ENCODE measurements around the gene HCN3.
"Not testable (repeated sequence)": the region's sequence is repeated elsewhere in the genome, so short reads cannot be mapped to it uniquely, and the experiment has no call there.

HCN3 gene

GRCh38 chr1:155318082-155318481 is 40.8 kb downstream of the HCN3 start:
- no peak for DNase-seq

GRCh38 chr1:155319536-155319935 is 42.3 kb downstream of the HCN3 start:
- no peak for DNase-seq

GRCh38 chr1:155320252-155320651 is 43.0 kb downstream of the HCN3 start:
- no peak for DNase-seq

GRCh38 chr1:155320661-155321617 is 43.7 kb downstream of the HCN3 start, which contains the start of gene RUSC1:
Gene RUSC1 (plus strand): TSS chr1:155320894. CDS start chr1:155321774, 880 bp downstream.
- peak; percentile 74 for DNase-seq

GRCh38 chr1:155321639-155322503 is 44.6 kb downstream of the HCN3 start:
- no peak for DNase-seq

GRCh38 chr1:155322571-155322952 is 45.3 kb downstream of the HCN3 start:
- no peak for DNase-seq

- DNase-seq, result peak; percentile 85
Observed at GRCh38 chr1:155322953-155323728, 45.9 kb downstream of the HCN3 start.

GRCh38 chr1:155323729-155324036 is 46.4 kb downstream of the HCN3 start:
- peak; percentile 45 for DNase-seq

- DNase-seq, result peak; percentile 94
Observed at GRCh38 chr1:155324037-155324716, 46.9 kb downstream of the HCN3 start.

- DNase-seq, result peak; percentile 39
Observed at GRCh38 chr1:155324717-155325602, 47.7 kb downstream of the HCN3 start.

GRCh38 chr1:155325603-155325893 is 48.3 kb downstream of the HCN3 start:
- DNase-seq, result no peak

GRCh38 chr1:155326020-155326526 is 48.8 kb downstream of the HCN3 start:
- no peak for DNase-seq

- DNase-seq, result no peak
Observed at GRCh38 chr1:155326631-155327037, 49.4 kb downstream of the HCN3 start.

GRCh38 chr1:155327981-155328380 is 50.7 kb downstream of the HCN3 start:
- DNase-seq, result no peak

GRCh38 chr1:155328856-155329255 is 51.6 kb downstream of the HCN3 start:
- not testable (repeated sequence) for DNase-seq

GRCh38 chr1:155329980-155330598 is 52.8 kb downstream of the HCN3 start:
- no peak for DNase-seq

- no peak for DNase-seq
Observed at GRCh38 chr1:155334962-155335361, 57.7 kb downstream of the HCN3 start.

All from NCI-H187 treated with DMSO at 0.1 percent for 48 hours (cell line).